GM19324 (cell line): Measurements from ENCODE around the gene SLC7A9.
"Not testable (repeated sequence)": the region's sequence is repeated elsewhere in the genome, so short reads cannot be mapped to it uniquely, and the experiment has no call there.

ENCODE experiments used
- ATAC-seq: cut with Tn5 transposase; IDR thresholded peaks from one replicate; pipeline ENCODE4 v1.9.1; 2021; ENCODE audit warnings: mild to moderate bottlenecking, moderate library complexity; ENCODE audit not compliant: unreplicated experiment, low FRiP score

The SLC7A9 gene

DNA sequence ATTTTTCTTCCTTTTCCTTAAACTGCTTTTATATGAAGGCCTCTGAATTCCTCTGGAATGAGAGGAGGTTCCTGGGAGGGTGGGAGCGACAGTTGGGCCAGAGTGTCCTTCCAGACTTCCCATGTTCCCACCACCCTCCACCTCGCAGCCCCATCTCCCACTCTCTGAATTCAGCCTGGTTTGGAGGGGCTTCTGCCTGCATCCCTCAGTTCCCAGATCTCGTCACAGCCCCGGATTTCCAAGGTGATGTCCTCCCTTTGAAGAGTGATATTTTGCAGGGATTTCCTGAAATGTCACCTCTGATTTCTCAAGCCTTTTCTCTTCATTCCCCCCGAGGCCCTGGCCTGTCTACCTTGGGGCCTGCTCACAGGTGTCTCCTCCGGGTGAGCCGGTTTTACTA lies 16.7 kb upstream of the SLC7A9 start:
- no peak for ATAC-seq

DNA sequence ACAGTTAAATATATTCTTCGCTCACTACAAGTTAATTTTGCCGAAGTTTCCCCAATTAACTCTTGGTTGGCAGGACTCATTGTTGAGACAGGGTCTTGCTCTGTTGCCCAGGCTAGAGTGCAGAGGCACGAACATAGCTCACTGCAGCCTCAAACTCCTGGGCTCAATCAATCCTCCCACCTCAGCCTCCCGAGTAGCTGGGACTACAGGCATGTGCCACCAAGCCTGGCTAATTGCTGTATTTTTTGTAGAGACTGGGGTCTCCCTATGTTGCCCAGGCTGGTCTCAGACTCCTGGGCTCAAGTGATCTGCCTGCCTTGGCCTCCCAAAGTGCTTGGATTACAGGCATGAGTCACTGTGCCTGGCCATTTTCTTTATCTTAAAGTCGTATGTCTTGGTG lies 15.7 kb upstream of the SLC7A9 start:
- ATAC-seq: not testable (repeated sequence)

DNA sequence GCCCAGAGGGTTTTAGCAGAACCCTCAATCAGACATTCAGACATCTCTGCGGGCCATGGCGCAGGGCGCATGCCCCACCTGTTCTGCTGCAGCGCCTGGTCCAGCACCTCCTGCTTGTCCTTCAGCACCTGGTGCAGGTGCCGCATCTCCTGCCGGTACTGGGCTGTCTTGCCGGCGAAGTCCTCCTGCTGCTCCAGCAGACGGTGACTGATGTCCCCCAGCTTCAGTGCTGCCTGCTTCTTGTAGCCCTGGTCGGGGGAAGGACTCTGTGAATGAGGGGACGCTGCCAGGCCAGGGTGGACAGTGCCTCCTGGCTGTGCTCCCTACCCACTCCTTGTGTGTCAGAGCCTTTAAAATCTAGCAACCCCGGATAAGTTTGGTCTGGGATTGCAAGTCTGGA lies 12.2 kb upstream of the SLC7A9 start:
- no peak for ATAC-seq

DNA sequence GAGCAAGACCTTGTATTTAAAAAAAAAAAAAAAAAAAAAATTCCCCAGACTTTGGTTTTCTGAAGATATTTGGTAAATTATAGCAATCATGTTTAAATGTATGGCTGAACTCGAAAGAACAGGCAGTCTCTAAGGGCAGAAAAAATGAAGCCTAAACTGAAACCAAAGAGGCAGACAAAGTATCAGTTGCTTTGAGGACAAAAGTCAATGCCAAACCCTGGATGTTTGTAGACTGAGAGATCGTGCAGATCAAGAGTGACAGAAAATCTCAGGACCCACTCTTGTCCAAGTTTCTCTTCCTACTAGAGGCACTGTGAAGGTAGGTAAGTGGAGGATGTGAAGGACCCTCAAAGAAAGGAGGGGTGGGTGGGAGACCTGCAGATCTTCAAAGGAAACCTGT lies 11.1 kb upstream of the SLC7A9 start:
- ATAC-seq: no peak

DNA sequence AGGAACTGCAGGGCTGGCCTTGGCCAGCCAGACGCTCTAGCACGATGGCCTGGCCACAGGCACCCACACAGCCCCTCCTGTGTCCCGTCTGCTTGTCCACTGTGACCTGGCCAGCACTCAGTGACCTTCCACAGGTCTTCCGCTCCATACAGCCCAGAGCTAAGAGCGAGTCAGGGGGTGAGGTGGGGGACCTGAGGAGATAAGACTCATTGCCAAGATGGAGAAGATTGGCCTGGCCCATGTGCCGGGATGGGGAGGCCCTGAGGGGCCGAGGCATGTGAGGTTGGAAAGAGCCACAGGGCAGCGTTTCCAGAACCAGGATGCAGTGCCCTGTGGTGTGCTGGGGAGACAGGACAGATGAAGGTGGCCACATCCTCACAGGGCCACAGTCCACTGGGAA lies 10.2 kb upstream of the SLC7A9 start:
- no peak for ATAC-seq

DNA sequence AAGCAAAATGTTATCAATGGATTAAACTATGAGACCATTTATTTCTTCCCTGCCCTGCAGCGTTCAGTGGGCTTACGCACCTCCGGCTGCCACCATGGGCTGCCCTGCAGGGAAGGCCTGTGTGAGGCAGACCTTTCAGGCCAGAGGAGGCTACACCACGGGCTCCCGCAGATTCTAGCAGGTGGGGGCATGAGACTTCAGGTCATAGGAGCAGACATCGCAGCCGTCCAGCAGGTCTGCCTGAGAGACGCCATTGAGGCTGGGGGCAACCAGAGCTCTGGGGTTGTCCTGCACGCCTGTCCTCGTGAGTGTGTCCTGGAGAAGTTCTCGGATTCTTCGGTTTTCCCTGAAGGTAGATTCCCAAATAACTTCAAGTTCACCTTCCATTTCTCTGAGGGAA lies 9.4 kb upstream of the SLC7A9 start:
- no peak for ATAC-seq

DNA sequence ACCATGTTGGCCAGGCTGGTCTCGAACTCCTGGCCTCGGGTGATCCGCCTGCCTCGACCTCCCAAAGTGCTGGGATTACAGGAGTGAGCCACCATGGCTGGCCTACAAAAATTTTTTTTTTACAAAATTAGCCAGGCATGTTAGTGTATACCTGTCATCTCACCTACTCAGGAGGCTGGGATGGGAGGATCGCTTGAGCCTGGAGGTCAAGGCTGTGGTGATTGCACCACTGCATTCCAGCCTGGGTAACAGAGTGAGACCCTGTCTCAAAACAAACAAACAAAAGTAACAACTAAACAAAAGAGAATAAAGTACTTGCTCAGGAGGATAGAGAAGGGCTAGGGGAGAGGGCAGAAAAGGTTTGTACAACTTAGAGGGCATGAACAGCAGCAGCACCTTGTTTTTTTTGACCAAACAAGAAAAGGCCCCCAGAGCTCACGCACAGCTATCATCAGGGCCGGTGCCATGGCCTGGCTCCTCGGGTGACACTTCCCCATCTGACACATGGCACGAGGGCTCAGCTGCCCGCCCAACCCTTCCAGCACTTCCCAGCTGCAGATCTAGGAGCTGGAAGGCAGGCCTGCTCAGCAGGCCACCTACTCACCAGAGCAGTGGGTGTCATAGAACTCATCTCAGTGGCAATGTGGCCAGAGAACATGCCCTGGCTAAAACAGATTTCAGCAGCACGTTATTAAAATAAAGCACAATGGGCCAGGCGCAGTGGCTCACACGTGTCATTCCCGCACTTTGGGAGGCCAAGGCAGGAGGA lies 8.6 kb upstream of the SLC7A9 start:
- ATAC-seq: no peak

DNA sequence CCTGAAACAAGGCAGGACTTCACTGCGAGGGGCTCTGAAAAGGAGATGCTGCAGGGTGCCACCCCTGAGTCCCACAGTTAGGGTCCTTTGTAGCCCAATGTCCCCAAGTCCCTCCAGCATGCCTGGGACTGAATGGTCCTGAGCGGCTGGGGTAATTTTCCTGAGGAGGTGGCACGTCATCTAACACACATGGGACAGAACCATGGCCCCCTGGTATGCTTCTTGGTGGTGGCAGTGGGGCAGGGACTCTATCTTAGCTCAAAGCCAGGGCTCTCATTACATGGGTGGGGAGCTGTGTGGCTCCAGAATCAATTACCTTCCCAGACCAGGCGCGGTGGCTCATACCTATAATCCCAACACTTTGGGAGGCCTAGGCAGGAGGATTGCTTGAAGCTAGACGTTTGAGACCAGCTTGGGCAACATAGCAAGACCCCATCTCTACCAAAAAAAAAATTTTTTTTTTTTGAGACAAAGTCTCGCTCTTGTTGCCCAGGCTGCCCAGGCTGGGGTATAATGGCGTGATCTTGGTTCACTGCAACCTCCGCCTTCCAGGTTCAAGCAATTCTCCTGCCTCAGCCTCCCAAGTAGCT lies 7.9 kb upstream of the SLC7A9 start:
- no peak for ATAC-seq

DNA sequence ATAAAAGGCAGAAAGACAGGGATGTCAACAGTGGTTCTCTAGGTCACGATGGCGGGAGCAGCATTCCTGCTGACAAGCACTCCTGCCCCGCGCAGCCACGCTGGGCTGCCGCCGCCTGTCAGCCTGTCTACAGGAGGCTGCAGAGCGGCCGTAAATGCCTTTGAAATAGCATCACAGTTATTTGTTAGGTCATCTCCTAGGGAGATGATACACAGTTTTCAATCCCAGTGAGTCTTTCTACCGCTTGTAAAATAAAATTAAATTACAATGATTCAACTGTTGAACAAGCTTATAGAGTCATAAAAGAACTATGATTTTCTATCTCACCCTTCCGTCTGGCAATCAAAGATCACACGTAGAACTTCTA lies 7.3 kb upstream of the SLC7A9 start:
- no peak for ATAC-seq

DNA sequence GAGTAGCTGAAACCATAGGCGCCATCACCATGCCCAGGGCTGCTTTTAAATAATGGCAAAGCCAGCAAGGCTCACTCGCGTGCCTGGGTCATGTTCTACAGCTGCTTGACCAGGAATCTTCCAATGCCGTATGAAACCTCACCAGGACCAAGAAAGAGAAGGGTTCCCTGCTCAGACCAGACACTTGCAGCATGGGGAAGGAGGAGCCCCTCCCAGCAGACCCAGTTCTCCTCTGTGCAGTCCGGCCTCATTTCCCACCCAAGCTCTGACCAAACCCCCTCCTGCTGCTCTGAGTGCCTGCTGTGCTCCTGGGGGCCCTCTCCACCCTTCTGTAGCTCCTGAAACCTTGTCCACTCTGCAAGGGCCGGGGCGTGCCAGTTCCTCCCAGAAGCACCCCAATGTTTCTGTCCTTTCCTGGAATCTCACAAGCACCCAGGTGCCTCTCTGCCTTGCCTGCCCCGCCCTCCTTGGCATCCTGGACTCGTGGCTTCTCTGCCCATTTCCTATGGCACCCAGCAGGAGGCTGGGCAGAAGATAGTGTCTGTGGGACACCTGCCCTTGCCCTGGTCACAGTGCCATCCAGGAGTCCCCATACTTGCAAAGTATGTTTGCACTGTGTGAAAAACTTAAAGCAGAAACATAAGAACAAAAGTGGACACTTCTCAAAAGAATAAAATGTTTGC lies 6.8 kb upstream of the SLC7A9 start:
- ATAC-seq: no peak

DNA sequence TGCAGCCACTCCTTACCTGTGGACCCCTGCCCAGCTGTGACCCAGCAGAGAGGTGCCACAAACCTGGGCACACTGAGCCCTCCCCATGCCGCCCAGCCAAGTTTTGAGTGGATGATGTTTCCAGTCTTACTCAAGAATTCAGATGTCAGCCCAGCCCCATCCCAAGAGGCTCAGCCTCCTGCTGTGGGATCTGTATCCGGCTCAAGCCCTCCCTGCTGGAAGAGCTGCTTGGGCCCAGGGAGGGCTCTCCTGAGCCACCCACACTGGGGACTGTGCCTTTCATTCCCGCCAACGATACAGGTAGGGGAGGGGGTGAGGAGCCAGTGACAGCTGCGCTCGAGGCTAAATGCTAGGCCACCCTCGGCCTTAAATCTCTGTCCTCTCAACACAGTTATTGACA lies 5.9 kb upstream of the SLC7A9 start:
- no peak for ATAC-seq

DNA sequence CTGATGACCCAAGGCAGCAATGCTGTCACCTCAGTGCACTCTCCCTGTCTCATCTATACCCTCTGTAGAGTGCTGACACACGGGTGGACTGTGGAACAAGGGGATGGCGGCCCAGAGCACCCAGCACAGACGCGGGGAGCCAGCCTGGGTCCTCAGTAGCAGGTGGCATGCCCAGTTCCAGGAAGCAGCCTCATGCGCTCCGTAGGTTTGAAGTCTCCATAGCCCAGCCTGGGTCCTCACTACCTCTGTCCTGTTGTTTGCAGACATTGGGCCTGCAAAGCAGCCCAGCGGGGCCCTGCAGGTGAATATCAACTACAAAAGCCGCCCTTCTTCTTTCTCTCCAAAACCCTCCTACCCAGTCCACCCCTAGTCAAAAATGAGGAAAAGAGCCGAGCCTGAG lies 5.0 kb upstream of the SLC7A9 start:
- no peak for ATAC-seq

DNA sequence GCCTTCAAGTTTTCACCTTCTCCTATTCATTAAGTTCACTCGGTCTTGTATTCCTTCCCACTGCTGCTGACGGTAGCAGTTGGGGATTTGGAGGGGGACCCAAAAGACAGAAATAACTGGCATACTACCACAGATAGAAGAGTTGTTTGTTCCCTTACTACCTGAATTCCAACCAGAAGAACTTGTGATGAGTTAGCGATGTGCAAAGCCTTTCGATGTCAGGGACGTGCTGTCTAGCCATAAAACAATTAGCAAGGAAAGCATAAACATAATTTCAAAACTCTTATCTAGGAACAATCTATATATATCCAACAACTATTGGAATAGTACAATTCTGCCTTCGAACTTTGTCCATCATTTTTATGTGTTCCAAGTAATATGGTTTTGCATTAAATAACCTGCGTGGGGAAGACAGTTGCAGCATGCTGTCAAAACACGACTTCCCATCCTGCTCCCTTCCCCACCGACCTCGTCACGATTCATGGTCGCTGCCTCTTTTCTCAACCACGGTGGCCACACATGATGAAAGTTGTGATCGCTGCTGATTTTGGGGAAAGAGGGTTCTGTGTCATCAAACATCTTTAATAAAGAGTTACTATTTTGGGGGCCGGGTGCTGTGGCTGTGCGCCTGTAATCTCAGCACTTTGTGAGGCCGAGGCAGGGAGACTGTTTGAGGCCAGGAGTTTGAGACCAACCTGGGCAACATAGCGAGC lies 3.8 kb upstream of the SLC7A9 start:
- ATAC-seq: no peak

DNA sequence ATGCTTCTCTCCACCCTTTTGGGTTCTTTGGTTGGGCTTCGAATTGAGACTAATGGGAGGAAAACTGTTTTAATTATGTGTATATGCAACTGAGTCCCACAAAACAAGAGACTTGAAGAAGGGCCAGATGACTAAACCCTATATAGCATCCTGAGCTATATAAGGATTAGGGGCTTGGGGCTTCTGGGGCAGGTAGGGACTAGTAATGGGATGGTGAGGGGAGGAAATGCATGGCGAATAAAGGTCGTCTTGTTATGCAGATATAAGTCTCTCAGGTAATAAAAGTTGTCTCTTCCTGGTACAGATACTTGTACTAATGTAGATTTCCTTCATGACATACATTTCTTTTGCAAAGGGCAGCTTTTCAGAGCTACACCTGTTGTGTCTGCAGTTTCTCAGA lies 2.8 kb upstream of the SLC7A9 start:
- ATAC-seq: no peak

DNA sequence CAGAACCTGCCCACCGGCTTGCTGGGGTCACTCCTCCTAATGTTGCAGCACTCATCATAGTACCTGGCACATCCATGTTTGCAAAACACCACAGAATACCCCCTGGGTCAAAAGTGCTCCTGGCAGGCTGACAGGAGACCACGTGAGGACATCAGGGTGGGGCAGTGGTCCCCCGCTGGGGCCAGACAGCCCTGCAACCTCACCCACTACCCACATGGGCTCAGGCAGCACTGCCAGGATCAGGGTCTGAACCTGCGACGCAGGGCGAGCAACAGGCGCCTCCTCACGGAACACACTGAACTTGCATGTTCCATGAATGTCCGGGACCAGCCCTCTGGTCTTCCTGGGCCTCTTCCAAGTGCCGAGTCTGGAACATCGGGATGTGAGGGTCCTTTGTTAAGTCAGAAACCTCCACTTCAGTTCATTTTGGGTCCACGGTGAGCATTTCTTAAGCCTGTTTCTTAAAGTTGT lies 1.4 kb upstream of the SLC7A9 start:
- ATAC-seq: no peak

DNA sequence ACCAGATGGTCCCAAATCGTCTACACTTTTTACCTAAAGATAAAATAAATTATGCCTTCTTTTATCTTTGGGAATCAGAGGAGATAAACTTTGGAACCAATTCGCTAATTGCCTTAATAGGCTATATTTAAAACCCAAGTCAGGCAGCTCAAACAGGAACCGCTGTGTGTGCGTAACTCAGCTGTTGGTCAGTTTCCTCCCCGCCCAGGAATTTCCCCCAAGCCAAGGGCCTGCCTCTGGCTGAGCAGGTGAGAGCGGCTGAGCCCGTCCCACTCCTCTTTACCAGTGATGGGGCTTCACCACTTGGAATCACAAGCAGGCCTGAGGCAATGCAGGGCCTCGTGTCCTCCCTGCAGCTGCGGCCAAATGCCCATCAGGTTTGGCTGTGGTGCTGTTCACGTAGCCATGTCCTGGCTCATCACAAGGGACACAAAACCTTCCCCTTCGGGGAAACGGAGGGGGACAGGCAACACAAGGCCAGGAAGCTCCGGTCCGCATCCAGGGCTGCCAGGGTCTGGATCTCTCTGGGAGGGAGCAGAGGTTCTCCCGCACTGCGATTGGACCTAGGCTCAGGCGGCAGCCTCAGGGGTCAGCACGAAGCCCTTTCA lies 503 bp upstream of the SLC7A9 start:
- ATAC-seq: no peak

DNA sequence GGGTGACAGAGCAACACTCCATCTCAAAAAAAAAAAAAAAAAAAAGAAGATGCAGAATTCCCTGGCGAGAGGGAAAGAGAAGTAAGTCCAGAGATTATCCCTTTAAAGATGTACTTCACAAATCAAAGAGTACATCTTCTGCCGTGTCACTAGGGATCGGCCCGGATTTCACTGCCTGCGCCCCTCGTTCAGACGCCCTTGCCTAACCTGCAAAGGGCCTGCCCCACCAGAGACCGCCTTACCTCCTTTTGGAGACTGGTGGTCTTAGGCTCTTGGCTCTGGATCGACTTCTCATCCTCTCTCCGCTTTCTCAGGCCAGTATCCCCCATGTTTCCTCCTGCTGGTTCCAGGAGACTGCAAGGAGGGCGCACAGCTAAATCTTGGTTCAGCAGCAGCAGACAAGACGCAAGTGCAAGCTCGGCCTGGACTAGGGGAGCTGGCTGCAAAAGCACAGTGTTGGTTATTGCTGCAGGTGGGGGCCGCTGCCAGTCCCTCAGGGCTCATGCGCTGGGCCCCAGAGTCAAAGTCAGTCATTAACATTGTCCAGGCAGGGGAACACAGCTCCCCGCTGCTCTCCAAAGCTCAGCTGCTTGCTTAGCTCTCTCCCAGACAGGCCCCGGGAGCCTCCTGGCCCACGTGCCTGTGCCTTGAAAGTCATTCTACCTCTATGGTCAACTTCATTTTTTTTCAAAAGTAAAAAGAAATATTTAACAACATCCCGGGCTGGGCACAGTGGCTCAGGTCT lies 1.2 kb downstream of the SLC7A9 start:
- ATAC-seq: no peak

DNA sequence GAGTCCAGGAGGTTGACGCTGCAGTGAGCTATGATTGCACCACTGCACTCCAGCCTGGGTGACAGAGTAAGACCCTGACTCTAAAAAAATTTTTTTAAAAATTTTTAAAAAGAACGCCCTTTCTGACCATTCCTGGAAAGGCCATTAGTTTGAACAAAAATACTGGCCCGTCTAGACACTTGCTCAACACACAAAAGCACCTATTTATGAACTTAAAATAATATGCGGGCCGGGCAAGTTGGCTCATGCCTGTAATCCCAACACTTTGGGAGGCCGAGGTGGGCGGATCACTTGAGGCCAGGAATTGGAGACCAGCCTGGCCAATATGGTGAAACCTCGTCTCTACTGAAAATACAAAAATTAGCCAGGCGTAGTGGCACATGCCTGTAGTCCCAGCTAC lies 2.1 kb downstream of the SLC7A9 start:
- ATAC-seq: not testable (repeated sequence)

DNA sequence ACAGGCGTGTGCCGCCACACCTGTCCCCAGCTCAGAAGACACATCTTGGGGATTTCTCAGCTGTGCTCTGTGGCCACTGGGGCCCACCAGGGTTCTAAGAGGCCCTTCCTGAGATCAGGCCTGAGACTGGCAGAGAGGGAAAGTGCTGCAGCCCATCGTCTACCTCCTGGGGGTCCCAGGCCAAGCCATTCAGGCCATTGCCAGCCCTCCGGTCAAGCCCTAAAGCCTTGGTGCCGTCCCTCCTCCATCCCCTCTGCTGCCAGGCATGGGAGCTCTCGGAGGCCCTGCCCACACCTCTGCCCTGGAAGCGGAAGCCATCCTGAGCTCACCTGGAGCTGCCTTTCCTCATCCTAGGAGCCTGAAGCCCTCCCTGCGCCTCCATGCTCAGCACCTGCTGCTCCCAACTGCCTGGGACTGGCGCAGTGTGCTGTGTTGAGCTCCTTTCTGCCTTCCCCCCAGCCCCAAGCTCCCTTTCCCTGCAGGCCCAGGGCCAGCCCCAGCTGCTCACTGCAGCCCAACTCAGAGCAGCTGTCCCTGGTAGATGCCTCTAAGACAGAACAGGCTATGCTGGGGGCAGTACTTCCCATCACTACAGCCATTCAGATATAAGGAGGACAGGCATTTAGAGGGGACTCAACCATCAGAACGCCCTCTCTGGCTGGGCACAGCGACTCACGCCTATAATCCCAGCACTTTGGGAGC lies 2.9 kb downstream of the SLC7A9 start:
- ATAC-seq: no peak

DNA sequence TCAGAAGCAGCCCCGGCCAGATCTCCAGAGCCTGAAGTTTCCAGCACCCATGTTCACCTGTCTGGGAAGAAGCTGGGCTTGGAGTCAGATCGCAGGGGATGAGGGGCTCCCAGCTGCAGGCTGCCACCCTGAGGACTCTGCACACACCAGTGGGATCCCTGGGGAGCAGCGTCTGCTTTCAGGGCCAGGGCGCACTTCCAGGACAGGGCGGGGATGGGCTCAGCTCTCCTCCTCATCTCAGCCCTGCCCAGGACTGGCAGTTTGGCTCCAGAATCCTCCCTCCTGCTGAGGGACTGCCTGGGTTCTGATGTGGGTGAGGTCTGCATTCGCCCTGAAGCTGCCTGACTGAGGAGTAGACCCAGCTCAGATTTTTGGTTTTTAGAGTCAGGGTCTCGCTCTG lies 3.5 kb downstream of the SLC7A9 start:
- no peak for ATAC-seq
